Activated T-cell treated with anti-CD3 and anti-CD28 coated beads, Interleukin-2, amount 50 U/mL, for 4 hours (primary cell): ENCODE measurements around the gene WRNIP1. TPM values are rescaled to one million over a fixed set of nuclear protein-coding genes. Genes with fewer than 3 reads are reported as not detected.
"Not testable (repeated sequence)": the region's sequence is repeated elsewhere in the genome, so short reads cannot be mapped to it uniquely, and the experiment has no call there.

ENCODE experiments used
- ATAC-seq, 2 donors: fragments of 200-7000 bp; cut with Tn5 transposase; one replicate each; pipeline ENCODE4 v1.10.0; 2021
- DNase-seq: peaks from one replicate; pipeline ENCODE4 v3.0.0-alpha.2; 2020
- H3K27me3 Mint-ChIP-seq: one replicate; pipeline ENCODE4 v1.8.0; 2021; ENCODE audit warnings: low read depth, mixed read lengths
- H3K36me3 Mint-ChIP-seq: one replicate; pipeline ENCODE4 v1.8.0; 2022; ENCODE audit warnings: mixed read lengths; ENCODE audit not compliant: insufficient read depth
- H3K4me1 Mint-ChIP-seq: one replicate; pipeline ENCODE4 v1.8.0; 2021; ENCODE audit warnings: low read depth, mixed read lengths
- H3K4me3 Mint-ChIP-seq: one replicate; pipeline ENCODE4 v1.8.0; 2021; ENCODE audit warnings: mild to moderate bottlenecking, moderate library complexity, mixed read lengths
- H3K9me3 Mint-ChIP-seq: one replicate; pipeline ENCODE4 v1.8.0; 2021; ENCODE audit warnings: mixed read lengths
- total RNA-seq, 3 donors: library from RNA; stranded (reverse); gene quantifications; one replicate each; pipeline ENCODE4 v1.2.1, GENCODE V29; 2021

Gene WRNIP1
- total RNA-seq, 3 donors from 2014 or later: 44.1 to 52.1 (median 49.0) TPM

DNA sequence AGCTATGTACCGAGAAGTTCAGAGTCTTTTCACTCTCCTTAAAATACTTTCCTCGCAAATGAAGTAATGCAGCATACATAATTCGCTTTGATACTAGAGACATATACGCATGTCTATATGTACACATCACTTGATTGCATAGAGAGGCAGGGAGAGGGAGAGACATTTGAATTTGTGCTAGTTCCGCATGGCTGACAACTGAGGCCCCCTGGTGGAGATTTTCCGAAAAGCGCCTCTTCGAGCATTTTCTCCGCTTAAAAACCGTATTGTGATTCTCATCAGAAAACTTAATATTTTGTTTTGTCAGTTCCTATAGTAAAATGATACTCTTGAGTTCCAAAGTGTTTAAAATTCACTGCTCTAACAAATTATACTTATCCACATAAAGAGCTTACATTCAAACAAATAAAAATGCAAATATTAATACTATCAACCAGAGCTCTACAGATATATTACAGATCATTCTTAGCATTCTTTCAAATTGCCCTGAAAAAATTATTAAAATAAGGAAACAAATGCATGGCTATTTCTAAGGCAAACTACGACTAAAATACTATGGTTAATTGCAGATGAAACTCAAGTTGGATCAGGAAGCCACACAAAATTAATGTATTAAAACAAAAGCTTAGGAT is 15.1 kb upstream of the WRNIP1 start:
- H3K4me1 Mint-ChIP-seq: no peaks in the 10 kb centered on the region

DNA sequence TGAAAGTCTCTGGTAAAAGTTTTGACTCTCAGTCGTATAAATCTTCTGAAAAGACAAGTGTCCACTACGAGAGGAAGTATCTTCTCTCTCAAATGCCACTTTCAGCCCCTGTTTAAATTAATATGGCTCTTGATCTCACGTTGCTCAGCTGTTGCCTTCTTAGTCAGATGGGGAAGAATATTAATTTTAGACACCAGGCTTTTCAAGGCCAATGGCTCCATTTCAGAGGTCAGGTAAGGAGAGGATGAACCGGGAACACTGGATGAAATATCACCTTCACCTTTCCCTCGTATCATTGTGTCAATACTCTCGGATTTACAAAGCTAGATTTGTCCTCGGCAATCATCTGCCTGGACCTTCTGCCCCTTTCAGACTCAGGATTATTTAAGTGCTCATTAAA is 14.4 kb upstream of the WRNIP1 start, which contains the start of gene MYLK4:
Gene MYLK4, minus strand, starts transcription at position 91 of the 400 bp plus-strand sequence. CDS start 1,628 bp downstream, outside the sequence.
- ATAC-seq: no peak
- H3K4me3 Mint-ChIP-seq: no peak within 1 kb of the TSS

More for the DNA sequence above, 15.1 kb upstream of the WRNIP1 start:
- Mint-ChIP-seq H3K36me3 (no peaks in the 10 kb centered on the region), H3K4me3 (no peak overlapping the region), H3K27me3 (peaks cover 7% of the 10 kb centered on the region), H3K9me3 (no peaks in the 10 kb centered on the region)
- ATAC-seq: peak; percentile 63 to 69
- DNase-seq: peak; percentile 64

DNA sequence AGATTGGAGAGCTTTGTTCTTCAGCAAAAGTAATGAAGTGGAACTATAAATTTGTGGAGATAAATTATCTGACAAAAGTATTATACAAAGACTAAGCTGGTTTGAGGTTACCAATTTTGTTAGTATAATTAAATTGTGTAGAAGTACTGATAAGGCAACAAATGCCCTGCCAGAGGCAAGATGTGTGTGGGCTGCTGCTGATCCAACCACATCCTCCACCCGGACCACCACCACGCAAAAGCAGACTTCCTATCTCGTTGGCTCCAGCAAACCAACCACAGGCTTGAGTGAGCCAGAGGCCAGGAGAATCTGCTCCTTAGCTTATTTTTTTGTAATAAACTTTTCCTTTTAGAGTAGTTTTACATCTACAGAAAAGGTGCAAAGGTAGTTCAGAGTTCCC is 13.3 kb upstream of the WRNIP1 start:
- peaks cover 17% of the 10 kb centered on the region for H3K27me3 Mint-ChIP-seq
- H3K4me1 Mint-ChIP-seq: no peaks in the 10 kb centered on the region
- DNase-seq: no peak
- H3K36me3 Mint-ChIP-seq: no peaks in the 10 kb centered on the region
- H3K4me3 Mint-ChIP-seq: no peak overlapping the region
- no peak for ATAC-seq
- H3K9me3 Mint-ChIP-seq: no peaks in the 10 kb centered on the region

More for the DNA sequence above, 14.4 kb upstream of the WRNIP1 start, which contains the start of gene MYLK4:
- DNase-seq: no peak
- Mint-ChIP-seq H3K27me3 (peaks cover 13% of the 10 kb centered on the region), H3K9me3 (no peaks in the 10 kb centered on the region), H3K36me3 (no peaks in the 10 kb centered on the region), H3K4me1 (no peaks in the 10 kb centered on the region)

DNA sequence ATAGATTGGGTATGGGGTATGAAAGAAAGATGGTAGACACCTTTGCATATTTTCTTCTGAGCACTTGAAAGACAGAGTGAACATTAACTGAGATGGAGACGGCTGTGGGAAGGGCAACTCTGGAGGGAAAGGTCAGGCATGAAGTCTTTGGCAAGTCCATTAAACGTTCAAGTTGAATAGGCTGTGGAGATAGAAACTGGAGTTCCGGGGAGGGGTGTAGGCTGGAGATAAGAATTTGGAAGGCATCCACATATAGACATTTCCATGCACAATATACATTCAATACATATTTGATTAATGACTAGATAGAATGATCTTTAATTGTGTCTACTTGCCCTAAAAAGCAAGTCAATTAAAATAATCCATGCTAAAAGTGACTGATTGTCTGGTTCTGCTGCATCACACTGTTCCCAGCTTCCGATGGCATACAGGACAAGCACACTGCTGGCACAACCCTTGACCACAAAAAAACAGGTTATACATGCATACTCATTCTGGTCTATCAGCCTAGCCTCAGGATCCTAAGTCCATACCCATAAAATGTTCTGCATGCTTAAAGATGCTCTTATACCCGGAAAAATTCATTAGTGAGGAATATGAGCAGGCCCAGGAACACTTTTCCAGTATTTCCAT is 12.6 kb upstream of the WRNIP1 start:
- ATAC-seq: no peak
- H3K27me3 Mint-ChIP-seq: peaks cover 17% of the 10 kb centered on the region
- H3K4me1 Mint-ChIP-seq: no peaks in the 10 kb centered on the region
- H3K4me3 Mint-ChIP-seq: no peak overlapping the region
- no peak for DNase-seq
- no peaks in the 10 kb centered on the region for H3K36me3 Mint-ChIP-seq
- no peaks in the 10 kb centered on the region for H3K9me3 Mint-ChIP-seq

DNA sequence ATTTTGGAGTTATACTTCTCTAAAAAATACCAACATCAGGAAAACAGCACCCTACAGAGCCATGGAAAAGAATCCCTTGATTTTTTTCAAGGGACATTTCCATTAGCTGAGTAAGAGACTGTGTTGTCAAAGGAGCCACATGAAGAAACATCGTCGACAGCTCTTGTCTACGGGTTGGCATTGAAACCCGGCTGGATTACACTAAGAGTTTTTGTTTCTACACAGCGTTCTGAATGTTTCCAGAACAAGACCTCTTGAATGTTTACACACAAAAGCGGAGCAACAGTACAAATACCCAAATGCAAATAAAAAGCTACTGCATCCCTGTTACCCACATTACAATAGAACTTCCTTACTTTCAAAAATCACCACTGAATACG is 12.1 kb upstream of the WRNIP1 start:
- Mint-ChIP-seq H3K9me3 (no peaks in the 10 kb centered on the region), H3K36me3 (no peaks in the 10 kb centered on the region), H3K27me3 (peaks cover 17% of the 10 kb centered on the region), H3K4me1 (no peaks in the 10 kb centered on the region), H3K4me3 (no peak overlapping the region)
- no peak for ATAC-seq
- no peak for DNase-seq

DNA sequence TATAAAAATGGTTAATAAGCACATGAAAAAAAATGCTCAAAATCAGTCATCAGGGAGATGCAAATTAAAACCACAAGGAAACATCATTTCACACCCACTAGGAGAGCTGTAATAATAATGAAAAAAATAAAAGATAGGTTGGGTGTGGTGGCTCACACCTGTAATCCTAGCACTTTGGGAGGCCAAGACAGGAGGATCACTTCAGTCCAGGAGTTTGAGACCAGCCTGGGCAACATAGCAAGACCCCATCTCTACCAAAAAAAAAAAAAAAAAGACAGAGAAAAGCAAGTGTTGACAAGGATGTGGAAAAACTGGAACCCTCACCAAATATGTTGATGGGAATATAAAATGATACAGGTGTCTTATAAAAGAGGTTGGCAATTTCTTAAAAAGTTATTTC is 11.4 kb upstream of the WRNIP1 start:
- Mint-ChIP-seq H3K4me3 (no peak overlapping the region), H3K27me3 (peaks cover 18% of the 10 kb centered on the region), H3K4me1 (no peaks in the 10 kb centered on the region), H3K9me3 (no peaks in the 10 kb centered on the region), H3K36me3 (no peaks in the 10 kb centered on the region)
- DNase-seq: no peak
- no peak for ATAC-seq

DNA sequence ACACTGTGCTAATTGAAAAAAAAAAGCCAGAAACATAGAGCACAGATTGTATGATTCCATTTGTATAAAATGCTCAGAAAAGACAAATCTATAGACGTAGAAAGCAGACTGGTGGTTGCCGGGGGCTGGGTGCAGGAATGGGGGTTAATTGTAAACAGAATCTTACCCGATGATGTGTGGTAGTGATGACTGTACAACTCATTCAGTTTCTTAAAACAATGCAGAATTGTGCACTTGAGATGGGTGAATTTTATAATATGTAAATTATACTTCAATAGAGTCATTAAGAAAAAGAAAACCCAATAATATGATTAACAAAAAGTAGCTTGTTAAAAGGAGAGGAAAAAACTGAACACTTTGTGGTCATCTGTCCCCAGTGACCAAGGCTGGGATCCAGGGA is 10.8 kb upstream of the WRNIP1 start:
- H3K27me3 Mint-ChIP-seq: peaks cover 18% of the 10 kb centered on the region
- DNase-seq: no peak
- H3K4me3 Mint-ChIP-seq: no peak overlapping the region
- no peaks in the 10 kb centered on the region for H3K4me1 Mint-ChIP-seq
- no peaks in the 10 kb centered on the region for H3K9me3 Mint-ChIP-seq
- H3K36me3 Mint-ChIP-seq: no peaks in the 10 kb centered on the region
- no peak for ATAC-seq

DNA sequence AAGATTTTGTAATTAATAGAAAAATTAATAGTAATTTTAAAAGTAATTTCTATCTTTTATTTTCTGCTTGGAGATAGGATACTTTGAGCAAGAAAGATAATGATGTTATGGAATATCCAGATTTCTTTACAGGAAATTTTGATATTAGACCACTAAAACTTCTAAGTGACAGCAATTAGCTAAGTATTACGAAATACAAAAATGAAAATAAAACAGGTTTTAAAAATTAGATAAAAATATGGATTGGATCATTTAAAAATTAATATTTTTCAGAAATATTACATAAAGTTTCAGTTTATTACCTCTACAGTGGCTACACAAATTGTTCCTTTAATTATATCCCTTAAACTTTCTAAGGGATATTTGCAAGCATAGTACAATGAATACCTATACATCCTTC is 10.3 kb upstream of the WRNIP1 start:
- no peak for ATAC-seq
- no peaks in the 10 kb centered on the region for H3K4me1 Mint-ChIP-seq
- no peaks in the 10 kb centered on the region for H3K9me3 Mint-ChIP-seq
- H3K36me3 Mint-ChIP-seq: no peaks in the 10 kb centered on the region
- peaks cover 18% of the 10 kb centered on the region for H3K27me3 Mint-ChIP-seq
- no peak for DNase-seq
- H3K4me3 Mint-ChIP-seq: no peak overlapping the region

DNA sequence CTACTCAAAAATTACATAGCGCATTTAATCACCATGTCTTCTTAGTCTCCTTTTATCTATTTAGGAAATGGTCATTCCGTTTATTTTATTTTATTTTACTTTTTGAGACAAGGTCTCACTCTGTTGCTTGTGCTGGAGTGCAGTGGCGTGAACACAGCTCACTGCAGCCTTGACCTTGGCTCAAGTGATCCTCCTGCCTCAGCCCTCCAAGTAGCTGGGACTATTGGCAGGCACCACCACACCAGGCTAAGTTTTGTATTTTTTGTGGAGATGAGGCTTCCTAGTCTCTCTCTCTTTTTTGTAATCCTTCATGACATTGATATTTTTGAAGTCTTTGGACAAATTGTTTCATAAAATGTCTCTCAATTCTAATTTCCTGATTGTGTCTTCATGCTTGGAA is 9.7 kb upstream of the WRNIP1 start:
- Mint-ChIP-seq H3K27me3 (peaks cover 18% of the 10 kb centered on the region), H3K9me3 (no peaks in the 10 kb centered on the region), H3K36me3 (no peaks in the 10 kb centered on the region), H3K4me3 (no peak overlapping the region), H3K4me1 (no peaks in the 10 kb centered on the region)
- ATAC-seq (no peak), DNase-seq (no peak)

DNA sequence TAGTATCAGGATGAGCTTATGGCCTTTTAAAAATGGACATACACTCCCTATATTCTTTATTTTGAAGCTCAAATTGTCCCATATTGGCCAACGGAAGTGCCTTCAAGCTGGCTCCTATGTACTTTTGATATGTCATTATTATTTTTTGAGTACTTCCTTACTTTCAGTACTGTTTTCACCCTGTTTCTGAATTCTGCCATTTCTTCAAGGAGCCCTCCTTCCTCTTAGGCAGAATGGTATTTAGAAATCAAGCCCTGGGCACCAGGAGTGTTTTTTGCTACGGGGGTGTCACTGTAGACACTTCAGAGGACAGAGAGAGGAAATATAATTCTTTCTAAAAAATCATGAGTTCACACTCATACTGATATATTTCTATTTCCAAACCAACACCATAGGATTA is 9.0 kb upstream of the WRNIP1 start:
- H3K4me3 Mint-ChIP-seq: no peak overlapping the region
- ATAC-seq (no peak), DNase-seq (no peak)
- no peaks in the 10 kb centered on the region for H3K9me3 Mint-ChIP-seq
- peaks cover 18% of the 10 kb centered on the region for H3K27me3 Mint-ChIP-seq
- no peaks in the 10 kb centered on the region for H3K36me3 Mint-ChIP-seq
- H3K4me1 Mint-ChIP-seq: peaks cover 6% of the 10 kb centered on the region

DNA sequence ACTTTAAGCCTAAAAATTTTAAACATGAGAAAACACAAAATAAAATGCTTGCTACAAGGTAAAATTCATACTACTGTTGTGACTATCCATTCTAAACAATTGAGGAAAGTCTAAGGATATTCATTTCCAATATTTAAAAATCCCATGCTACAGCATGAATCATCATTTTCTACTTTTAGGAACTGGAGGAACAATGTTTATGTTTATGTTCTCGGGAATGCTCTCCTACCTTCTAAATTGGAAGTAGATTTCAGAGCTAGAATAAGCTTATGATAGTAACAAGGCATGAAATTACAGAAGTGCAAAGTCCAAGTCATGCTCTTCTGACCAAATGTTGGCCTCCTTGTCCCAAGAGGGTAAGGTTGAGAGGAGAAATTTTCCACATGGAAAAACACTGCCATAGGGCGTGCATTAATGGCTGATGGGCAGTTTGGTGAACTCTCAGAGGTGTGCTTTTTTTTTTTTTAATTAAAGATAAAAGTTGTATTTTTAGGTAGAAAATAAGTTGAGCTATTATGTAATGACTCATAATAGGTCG is 8.4 kb upstream of the WRNIP1 start:
- no peak for ATAC-seq
- Mint-ChIP-seq H3K27me3 (peaks cover 18% of the 10 kb centered on the region), H3K4me1 (peaks cover 6% of the 10 kb centered on the region), H3K4me3 (no peak overlapping the region), H3K36me3 (no peaks in the 10 kb centered on the region), H3K9me3 (no peaks in the 10 kb centered on the region)
- DNase-seq: no peak

DNA sequence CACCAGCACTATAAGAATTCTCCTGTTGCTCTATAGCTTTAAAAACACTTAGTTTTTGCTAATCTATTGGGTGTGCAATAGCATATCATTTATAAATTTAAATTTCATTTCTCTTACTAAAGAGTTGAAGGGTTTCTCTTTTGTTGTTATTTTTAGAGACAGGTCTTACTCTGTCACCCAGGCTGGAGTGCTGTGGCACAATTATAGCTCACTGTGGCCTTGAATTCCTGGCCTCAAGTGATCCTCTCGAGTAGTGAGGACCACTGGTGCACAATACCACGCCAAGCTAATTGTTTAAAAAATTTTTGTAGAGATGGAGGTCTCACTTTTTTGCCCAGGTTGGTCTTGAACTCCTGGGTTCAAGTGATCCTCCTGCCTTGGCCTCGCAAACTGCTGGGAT is 6.2 kb upstream of the WRNIP1 start:
- peaks cover 14% of the 10 kb centered on the region for H3K27me3 Mint-ChIP-seq
- no peak overlapping the region for H3K4me3 Mint-ChIP-seq
- H3K36me3 Mint-ChIP-seq: no peaks in the 10 kb centered on the region
- no peaks in the 10 kb centered on the region for H3K9me3 Mint-ChIP-seq
- ATAC-seq (no peak), DNase-seq (no peak)
- peaks cover 7% of the 10 kb centered on the region for H3K4me1 Mint-ChIP-seq

DNA sequence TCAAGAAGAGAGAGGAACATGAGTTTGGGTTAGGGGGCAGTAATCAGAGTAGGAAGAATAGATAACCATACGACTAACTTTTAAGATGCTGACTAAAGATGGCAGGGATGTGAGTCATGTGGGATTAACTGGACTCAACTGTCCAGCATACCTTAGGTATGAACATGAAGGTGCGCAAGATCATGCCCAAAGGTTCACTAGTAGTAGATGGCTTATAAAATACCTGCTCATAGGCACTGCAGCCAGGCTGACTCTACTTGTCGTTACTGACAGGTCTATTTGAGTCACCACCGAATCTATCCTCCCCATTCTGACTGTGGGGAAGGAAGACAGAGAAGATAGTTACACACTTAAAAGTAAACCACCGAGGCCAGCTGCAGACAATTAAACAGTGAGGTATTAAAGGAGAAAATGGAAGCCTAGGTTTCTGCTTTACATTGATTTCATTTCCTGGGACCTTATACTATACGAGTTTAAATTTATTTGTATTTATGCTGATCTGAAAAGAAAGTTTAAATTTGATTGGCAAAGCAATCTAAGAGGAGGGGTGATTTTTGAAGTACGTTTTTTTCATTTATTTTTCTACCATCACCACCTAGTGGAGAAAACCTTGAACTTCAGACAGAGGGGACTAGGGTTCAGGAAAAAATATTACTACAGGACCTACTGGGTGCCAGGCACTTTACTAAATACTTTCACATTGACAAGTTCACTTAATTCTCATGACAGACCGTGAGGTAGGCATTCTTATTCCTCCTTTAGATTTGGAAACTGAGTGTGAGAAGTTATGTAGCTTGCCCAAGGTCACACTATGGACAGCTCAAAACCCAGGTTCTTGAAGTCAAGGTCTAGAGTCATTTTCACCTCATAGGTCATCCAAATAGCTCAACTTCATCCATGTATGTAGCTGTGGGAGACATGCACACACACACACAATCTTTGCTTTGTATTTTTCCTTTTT is 4.0 kb upstream of the WRNIP1 start:
- Mint-ChIP-seq H3K36me3 (no peaks in the 10 kb centered on the region), H3K9me3 (no peaks in the 10 kb centered on the region), H3K27me3 (peaks cover 4% of the 10 kb centered on the region), H3K4me1 (peaks cover 16% of the 10 kb centered on the region), H3K4me3 (peak overlapping the region; percentile 74)
- ATAC-seq: no peak
- DNase-seq: no peak

DNA sequence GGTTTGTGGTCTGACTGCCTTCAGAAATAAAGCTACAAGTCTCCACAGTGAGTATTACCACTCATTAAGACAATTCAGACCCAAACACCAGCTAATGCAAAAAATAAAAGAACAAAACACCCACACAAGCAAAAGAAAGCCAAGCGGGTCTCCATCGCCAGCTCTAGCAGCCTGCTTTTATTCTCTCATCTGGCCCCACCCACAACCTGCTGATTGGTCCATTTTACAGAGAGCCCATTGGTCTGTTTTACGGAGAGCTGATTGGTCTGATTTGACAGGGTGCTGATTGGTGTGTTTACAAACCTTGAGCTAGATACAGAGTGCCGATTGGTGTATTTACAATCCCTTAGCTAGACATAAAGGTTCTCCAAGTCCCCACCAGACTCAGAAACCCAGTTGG is 2.3 kb upstream of the WRNIP1 start:
- H3K9me3 Mint-ChIP-seq, ATAC-seq, H3K36me3 Mint-ChIP-seq, H3K4me3 Mint-ChIP-seq, DNase-seq, H3K27me3 Mint-ChIP-seq: not testable (repeated sequence)
- peaks cover 26% of the 10 kb centered on the region for H3K4me1 Mint-ChIP-seq
